MM.1S (cell line): ENCODE data around the gene VWA7.

Source experiments
- CTCF ChIP-seq: fragments of 300-600 bp; sonication (generic); IDR thresholded peaks from 2 replicates; pipeline ENCODE4 v1.5.1; 2016; ENCODE audit warnings: antibody characterized with exemption, low read length, mixed read lengths
- EZH2 ChIP-seq: fragments of 300-600 bp; sonication (generic); optimal IDR thresholded peaks from 2 replicates; pipeline ENCODE3; 2017; ENCODE audit warnings: low read depth, mild to moderate bottlenecking, antibody characterized with exemption, low read length, mixed read lengths
- EZH2phosphoT487 ChIP-seq: fragments of 300-600 bp; sonication (generic); IDR thresholded peaks from 2 replicates; pipeline ENCODE4 v1.6.1; 2018; ENCODE audit warnings: antibody characterized with exemption, low read length

GRCh38 chr6:31717499-31718222 is 59.5 kb downstream of the VWA7 start:
- TF ChIP-seq CTCF (no peak), EZH2 (no peak), EZH2phosphoT487 (no peak)
